NCI-H2107 (cell line): Measurements from ENCODE around the gene CANT1.

Experiments
- DNase-seq: peaks from one replicate; lab custom pipeline; 2025; lab: John Stamatoyannopoulos, UW

CANT1 gene

GRCh38 chr17:79007504-79008381 lies 1.8 kb downstream of the CANT1 start:
- DNase-seq: no peak

DNA sequence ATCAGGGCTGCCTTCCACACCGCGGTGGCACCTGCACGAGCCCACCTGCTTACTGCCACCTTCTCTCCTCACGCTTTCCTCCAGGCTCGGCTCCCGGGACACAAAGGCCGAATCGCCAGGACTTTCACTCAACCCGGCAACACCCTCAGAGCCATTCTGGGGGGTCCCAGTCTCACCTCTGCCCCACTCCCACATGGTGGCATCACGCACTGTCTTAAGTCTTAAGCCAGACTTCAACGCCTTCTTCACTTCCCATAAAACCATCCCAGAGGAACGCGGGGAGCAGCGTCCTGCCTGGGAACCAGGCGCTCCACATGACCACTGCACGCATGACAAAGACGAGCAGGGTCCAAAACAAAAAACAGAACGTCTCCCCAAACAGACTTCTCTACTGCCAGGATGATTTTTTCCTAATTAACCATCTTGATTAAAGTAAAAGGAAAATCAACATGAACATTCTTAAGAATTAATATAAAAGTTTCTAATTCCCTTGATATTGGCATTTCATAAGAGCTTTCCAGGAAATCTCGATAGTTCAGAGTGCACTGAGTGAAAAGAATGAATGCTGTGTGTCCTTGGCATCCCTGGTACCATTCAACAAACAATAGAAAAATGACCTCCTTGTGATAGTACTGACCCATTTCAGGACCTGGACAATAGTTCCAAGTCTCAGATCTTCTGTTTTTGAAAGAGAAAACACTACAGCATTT lies 2.6 kb downstream of the CANT1 start:
- DNase-seq: no peak

GRCh38 chr17:79006046-79006445 lies 3.5 kb downstream of the CANT1 start:
- no peak for DNase-seq

DNA sequence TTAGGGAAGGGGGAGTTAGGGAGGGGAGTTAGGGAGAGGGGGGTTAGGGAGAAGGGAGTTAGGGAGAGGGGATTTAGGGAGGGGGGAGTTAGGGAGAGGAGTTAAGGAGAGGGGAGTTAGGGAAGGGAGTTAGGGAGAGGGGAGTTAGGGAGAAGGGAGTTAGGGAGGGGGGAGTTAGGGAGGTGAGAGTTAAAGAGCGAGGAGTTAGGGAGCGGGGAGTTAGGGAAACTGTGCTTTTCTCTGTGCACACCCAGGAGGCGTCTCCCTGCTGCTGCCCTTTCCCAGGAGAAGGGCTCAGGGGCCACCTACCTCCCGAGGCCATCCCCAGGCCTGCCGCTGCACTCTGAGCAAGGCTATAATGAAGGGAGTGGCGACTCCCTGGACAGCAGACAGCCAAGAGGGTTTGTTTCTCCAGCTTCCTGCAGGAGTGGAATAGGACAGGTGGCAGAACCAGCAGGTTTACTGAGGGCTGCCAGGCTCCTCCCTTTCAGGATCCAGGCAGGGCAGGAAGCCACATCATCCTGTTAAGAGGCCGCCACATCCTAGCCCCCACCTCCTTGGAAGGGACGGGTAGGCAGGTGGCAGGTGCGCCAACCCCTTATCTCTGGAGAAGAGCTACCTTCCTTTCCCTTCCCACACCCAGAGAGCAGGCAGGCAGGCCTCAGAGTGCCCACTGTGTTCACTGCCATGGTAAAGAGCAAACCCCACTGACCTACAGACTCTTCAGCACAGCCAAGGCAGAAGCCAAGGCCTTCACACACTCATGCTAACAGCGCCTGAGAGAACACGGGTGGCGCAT lies 4.3 kb downstream of the CANT1 start:
- peak; percentile 28 for DNase-seq

DNA sequence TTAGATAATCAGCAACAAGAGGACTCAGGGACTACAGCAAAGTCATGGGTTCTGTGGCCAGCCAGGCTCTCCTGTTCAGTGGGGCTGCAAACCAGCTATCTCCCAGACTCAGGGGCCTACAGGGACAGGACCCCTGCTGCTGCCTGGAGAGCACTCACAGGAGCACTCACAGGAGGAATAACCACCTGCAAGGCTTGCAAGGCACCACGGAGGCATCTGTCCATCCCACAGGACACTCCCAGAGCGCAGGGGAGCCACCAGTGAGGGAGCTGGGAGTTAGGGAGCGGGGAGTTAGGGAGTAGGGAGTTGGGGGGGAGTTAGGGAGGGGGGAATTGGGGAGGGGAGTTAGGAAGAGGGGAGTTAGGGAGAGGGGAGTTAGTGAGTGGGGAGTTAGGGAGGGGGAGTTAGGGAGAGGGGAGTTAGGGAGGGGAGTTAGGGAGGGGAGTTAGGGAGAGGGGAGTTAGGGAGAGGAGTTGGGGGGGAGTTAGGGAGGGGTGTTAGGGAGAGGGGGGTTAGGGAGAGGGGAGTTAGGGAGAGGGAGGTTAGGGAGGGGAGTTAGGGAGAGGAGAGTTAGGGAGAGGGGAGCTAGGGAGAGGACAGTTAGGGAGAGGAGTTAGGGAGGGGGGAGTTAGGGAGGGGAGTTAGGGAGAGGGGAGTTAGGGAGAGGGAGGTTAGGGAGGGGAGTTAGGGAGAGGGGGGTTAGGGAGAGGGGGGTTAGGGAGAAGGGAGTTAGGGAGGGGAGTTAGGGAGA lies 5.7 kb downstream of the CANT1 start:
- DNase-seq: no peak

DNA sequence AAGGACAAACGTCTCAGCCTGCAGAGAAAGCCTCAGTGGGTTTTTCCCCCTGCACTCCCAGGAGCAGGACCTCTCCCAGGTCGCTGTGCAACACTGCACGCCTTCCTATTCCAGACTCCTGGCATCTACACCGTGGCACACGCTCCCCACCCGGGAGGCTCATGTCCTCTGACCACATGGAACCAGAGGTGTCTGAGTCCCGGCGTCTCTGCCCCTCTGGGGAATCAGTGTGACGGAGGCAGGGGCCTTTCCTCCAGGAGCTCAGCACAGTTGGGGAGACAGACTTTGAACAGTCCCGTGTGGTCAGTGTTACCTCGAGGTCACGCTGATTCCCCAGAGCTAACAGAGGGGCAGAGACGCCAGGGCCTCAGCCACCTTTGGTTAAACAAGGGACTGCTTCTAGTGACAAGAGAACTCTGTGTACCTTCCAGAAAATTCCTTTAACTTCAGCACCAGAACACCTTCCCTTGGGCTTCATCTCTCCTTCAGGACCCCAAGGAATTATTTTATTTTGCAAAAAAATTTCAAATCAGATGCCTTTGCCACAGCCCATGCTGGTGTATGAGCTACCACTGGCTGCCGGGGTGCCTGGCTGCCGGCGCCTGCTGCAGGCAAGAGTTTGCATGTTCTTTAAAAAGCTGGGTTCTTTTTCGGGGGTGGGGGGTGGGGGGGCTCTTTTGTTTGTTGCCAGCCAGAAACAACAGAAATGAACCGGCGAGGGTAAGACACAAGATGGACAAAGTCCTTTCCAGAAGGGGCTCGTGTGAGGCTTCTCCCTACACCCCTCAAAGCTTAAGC lies 6.6 kb downstream of the CANT1 start:
- no peak for DNase-seq

DNA sequence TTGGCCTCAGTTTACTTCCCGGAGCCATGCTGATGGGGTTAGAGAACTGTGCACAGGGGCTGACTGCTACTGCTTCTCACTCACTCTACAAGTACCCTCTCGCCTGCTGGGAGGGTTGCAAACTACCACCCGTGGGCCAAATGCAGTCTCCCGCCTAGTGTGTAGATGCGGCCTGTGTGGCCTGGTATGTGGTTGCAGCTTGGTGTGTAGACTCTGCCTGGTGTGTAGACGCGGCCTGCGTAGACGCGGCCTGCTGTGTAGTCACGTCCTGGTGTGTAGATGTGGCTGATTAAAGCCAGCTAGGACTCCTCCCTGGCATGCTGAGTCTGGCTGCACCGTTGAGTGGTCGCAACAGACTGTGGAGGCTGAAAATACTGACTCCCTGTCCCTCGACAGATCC lies 7.3 kb downstream of the CANT1 start:
- DNase-seq: no peak

GRCh38 chr17:79001190-79002020 lies 8.2 kb downstream of the CANT1 start:
- no peak for DNase-seq

GRCh38 chr17:79000396-79001189 lies 9.0 kb downstream of the CANT1 start:
- DNase-seq: no peak

DNA sequence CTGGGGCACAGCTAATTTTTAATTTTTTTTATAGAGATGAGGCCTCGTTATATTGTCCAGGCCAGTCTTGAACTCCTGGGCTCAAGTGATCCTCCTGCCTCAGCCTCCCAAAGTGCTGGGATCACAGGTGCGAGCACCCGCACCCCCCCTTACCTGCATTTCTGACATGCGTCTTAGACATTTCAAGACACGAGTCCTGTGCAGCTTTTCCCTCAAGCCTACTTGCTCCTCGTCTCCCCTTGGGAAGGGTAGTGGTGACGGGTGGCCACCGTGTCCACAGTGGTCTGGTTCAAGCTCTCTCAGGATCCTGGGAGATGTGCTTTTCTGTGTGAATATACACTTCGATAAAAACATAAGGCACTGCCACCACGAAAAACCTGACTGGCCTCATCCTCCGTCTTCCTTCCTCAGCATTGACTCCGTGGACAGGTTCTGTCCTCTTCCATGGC lies 9.6 kb downstream of the CANT1 start:
- no peak for DNase-seq

GRCh38 chr17:78999056-78999768 lies 10.4 kb downstream of the CANT1 start:
- DNase-seq: no peak

DNA sequence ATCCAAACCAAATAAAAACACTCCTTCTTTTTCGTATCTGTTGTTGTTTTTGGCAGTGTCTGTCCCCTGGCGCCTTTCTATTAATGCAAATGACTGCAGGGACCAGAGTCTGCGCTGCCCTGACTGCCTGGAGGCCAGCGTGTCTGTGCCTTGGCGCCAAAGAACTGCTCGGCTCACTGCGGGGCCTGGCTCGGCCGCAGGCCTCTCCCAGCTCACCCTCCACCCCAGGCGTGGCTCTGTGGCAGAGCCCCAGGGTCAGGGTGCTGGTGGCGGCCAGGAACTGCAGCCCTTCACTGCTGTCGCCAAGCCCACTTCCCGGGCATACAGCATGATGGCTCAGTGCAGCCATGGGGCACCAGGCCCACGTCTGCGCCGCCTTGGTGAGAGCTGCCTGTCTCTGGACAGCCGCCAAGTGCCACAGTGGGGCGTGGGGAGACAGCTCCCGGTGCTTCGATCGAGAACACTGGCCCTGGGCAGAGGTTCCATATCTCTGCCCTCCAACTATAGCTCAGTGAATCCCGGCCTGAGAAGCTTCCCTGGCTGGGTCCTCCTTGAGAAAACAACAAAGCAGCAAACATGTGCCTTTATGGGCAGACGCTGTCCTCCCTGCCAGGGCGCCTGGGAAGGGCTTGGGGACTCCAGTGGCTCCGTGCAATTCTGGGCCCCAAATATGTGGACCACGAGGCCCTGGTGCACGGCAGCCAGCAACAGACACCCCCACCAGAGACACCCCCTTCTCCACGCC lies 11.1 kb downstream of the CANT1 start:
- no peak for DNase-seq

- DNase-seq: no peak
These were observed 11.7 kb downstream of the CANT1 start for GRCh38 chr17:78997881-78998280.

DNA sequence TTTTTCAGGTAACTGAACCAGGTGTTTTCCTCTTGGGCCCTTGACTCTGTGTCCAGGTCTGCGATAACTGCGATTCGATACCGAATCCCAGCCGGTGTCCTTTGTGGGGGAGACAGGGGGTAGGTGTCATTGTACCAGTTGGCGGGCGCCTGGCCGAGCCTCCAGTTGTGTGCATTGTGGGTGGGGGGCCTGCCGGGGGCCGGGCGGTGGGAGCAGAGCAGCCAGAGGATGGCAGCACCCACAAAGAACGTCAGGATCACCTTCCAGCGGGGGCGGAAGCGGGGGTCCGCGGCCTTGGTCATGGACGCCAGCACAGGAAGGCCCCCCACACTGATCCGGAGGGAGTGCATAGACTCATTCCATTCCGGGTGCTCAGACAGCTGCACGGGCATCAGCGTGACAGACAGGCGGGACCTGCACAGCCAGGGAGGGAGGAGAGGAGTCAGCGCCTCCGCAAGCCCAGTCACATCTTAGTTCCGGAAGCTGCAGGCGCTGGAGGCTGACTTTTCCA lies 12.3 kb downstream of the CANT1 start:
- no peak for DNase-seq

GRCh38 chr17:78996781-78997201 lies 12.8 kb downstream of the CANT1 start:
- no peak for DNase-seq

GRCh38 chr17:78995761-78996451 lies 13.7 kb downstream of the CANT1 start:
- DNase-seq: no peak
